HL-60 (cell line): ENCODE results near the gene CD36.

Experiments
- DNase-seq, 2 experiments: peaks; one replicate each; pipeline ENCODE4 v3.0.0-alpha.2; 2010 to 2020; ENCODE audit warnings: low read depth in 1 of 2, low spot score in 1 of 2
- H3K27ac ChIP-seq: fragments of 250-450 bp; sonication (Bioruptor Pico); replicated peaks from 2 replicates; pipeline ENCODE4 v1.5.1; 2020; ENCODE audit warnings: mild to moderate bottlenecking, moderate library complexity
- H3K27me3 ChIP-seq: fragments of 250-450 bp; sonication (Bioruptor Pico); 2 replicates; pipeline ENCODE4 v1.5.1; 2021; ENCODE audit warnings: mild to moderate bottlenecking, moderate library complexity; ENCODE audit not compliant: insufficient read depth, poor library complexity, severe bottlenecking
- H3K4me3 ChIP-seq: replicated peaks from 2 replicates; pipeline ENCODE4 v1.5.1; 2011; ENCODE audit warnings: mild to moderate bottlenecking, control low read depth, low read length; ENCODE audit not compliant: insufficient read depth
- CTCF ChIP-seq: IDR thresholded peaks from one replicate; pipeline ENCODE4 v1.5.1; 2011; ENCODE audit warnings: low read length, control low read depth, inconsistent platforms; ENCODE audit not compliant: insufficient read depth
- GABPA ChIP-seq: IDR thresholded peaks from 2 replicates; pipeline ENCODE4 v1.6.1; 2012; ENCODE audit warnings: low read depth
- POLR2AphosphoS5 ChIP-seq: IDR thresholded peaks from 2 replicates; pipeline ENCODE4 v1.6.1; 2012; ENCODE audit warnings: low read depth
- REST ChIP-seq: IDR thresholded peaks from 2 replicates; pipeline ENCODE4 v1.6.1; 2012; ENCODE audit warnings: low read depth; ENCODE audit not compliant: insufficient replicate concordance
- SPI1 ChIP-seq: IDR thresholded peaks from 2 replicates; pipeline ENCODE4 v1.6.1; 2012; ENCODE audit warnings: low read depth, mild to moderate bottlenecking, borderline replicate concordance

CD36 gene

GRCh38 chr7:80632139-80632538, 6.3 kb upstream of the CD36 start:
- DNase-seq, result no peak
- TF ChIP-seq REST (no peak), POLR2AphosphoS5 (no peak), SPI1 (peak; percentile 53; the same call in 1 of the 2 replicates)
- Histone ChIP-seq H3K4me3 (no peak overlapping the region), H3K27ac (no peak overlapping the region), H3K27me3 (no peaks in the 10 kb centered on the region)

GRCh38 chr7:80632819-80633218, 5.6 kb upstream of the CD36 start:
- Histone ChIP-seq H3K27me3 (no peaks in the 10 kb centered on the region), H3K4me3 (no peak overlapping the region), H3K27ac (no peak overlapping the region)
- no peak for TF ChIP-seq REST
- DNase-seq, result no peak

- peak; percentile 25 to 92 for DNase-seq
- Histone ChIP-seq H3K4me3 (no peak overlapping the region), H3K27ac (no peak overlapping the region; the same call in 1 of the 2 replicates), H3K27me3 (no peaks in the 10 kb centered on the region)
- TF ChIP-seq SPI1 (peak; percentile 90), CTCF (no peak), GABPA (no peak), POLR2AphosphoS5 (peak; percentile 54; the same call in 1 of the 2 replicates)
These were observed 3.9 kb upstream of the CD36 start for GRCh38 chr7:80634505-80634904.

GRCh38 chr7:80635533-80635932, 2.9 kb upstream of the CD36 start:
- Histone ChIP-seq H3K4me3 (no peak overlapping the region), H3K27ac (no peak overlapping the region), H3K27me3 (no peaks in the 10 kb centered on the region)
- TF ChIP-seq GABPA (no peak), SPI1 (no peak), REST (no peak), CTCF (no peak), POLR2AphosphoS5 (no peak)
- no peak for DNase-seq
